Mesothelial cell of epicardium (in vitro differentiated cells): ENCODE measurements around the gene TRIM60. TPM values are rescaled to one million over a fixed set of nuclear protein-coding genes. Genes with fewer than 3 reads are reported as not detected.

Source experiments
- DNase-seq, 2 experiments: peaks; one replicate each; pipeline ENCODE4 v3.0.0; 2021; ENCODE audit warnings: low spot score in 2 of 2; ENCODE audit not compliant: unreplicated experiment in 2 of 2
- H3K27ac Mint-ChIP-seq: 2 replicates; pipeline ENCODE4 v1.8.0; 2021; ENCODE audit warnings: mixed read lengths
- H3K27me3 Mint-ChIP-seq: 2 replicates; pipeline ENCODE4 v1.8.0; 2021; ENCODE audit warnings: low read depth, mixed read lengths
- H3K36me3 Mint-ChIP-seq: 2 replicates; pipeline ENCODE4 v1.8.0; 2021; ENCODE audit warnings: mixed read lengths
- H3K4me1 Mint-ChIP-seq: 2 replicates; pipeline ENCODE4 v1.8.0; 2021; ENCODE audit warnings: mixed read lengths
- H3K4me3 Mint-ChIP-seq: 2 replicates; pipeline ENCODE4 v1.8.0; 2021; ENCODE audit warnings: mild to moderate bottlenecking, moderate library complexity, mixed read lengths
- H3K9me3 Mint-ChIP-seq: 2 replicates; pipeline ENCODE4 v1.8.0; 2021; ENCODE audit warnings: mixed read lengths
- total RNA-seq: library from RNA; stranded (reverse); gene quantifications from 3 replicates; pipeline ENCODE4 v1.2.1, GENCODE V29; 2021
- TF ChIP-seq, protein P1 (sequence below): fragments of 200-600 bp; sonication (generic); IDR thresholded peaks from one replicate; pipeline ENCODE4 v1.5.0; 2021; ENCODE audit warnings: antibody characterized with exemption; ENCODE audit not compliant: unreplicated experiment

TRIM60 gene
- total RNA-seq, 1 donor from 2014 or later: not detected

DNA sequence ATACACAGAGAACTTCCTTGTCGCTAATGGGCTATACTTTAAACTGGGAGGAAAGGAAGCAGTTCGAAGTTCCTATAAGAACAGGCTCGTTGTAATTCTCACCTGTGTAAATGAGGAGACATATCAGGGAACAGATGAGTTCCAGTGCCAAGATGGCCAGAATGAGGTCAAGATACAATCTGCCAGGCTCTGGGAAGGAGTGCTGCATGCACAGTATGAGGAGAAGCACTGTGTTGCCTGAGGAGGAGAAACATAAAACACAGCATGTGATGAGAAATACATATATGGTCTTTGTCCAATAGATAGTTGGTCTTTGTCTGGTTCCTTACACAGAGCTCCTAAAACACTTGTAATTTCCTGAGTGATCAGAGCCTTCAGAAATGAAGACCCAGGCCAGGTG is 56.6 kb downstream of the TRIM60 start:
- Mint-ChIP-seq H3K9me3 (no peaks in the 10 kb centered on the region), H3K27ac (no peak overlapping the region), H3K4me3 (no peak overlapping the region), H3K36me3 (peaks cover 31% of the 10 kb centered on the region), H3K27me3 (no peaks in the 10 kb centered on the region), H3K4me1 (no peaks in the 10 kb centered on the region)
- TF ChIP-seq, protein P1, sequence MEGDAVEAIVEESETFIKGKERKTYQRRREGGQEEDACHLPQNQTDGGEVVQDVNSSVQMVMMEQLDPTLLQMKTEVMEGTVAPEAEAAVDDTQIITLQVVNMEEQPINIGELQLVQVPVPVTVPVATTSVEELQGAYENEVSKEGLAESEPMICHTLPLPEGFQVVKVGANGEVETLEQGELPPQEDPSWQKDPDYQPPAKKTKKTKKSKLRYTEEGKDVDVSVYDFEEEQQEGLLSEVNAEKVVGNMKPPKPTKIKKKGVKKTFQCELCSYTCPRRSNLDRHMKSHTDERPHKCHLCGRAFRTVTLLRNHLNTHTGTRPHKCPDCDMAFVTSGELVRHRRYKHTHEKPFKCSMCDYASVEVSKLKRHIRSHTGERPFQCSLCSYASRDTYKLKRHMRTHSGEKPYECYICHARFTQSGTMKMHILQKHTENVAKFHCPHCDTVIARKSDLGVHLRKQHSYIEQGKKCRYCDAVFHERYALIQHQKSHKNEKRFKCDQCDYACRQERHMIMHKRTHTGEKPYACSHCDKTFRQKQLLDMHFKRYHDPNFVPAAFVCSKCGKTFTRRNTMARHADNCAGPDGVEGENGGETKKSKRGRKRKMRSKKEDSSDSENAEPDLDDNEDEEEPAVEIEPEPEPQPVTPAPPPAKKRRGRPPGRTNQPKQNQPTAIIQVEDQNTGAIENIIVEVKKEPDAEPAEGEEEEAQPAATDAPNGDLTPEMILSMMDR: no peak
- DNase-seq: no peak

Other genes starting within 250 kb of the TRIM60 start
- gene APELA, start 154.8 kb upstream of the TRIM60 start, total RNA-seq: 0.56 to 1.0 TPM (median 0.58 TPM) in 3 replicates
- 1.6 to 2.4 TPM (median 2.2 TPM) in 3 replicates for gene TRIM61, start 54.3 kb upstream of the TRIM60 start, total RNA-seq
- not detected in 3 replicates for gene TRIM75, start 21.9 kb downstream of the TRIM60 start, total RNA-seq
- gene TMEM192, start 80.9 kb downstream of the TRIM60 start, total RNA-seq: 12.2 to 15.4 TPM (median 13.9 TPM) in 3 replicates
- 9.9 to 12.6 TPM (median 11.8 TPM) in 3 replicates for gene KLHL2, start 175.6 kb downstream of the TRIM60 start, total RNA-seq